GM18502 (cell line): ENCODE results near the gene ESRRA.
A peak's percentile ranks its signal among the peaks of the same experiment; 100 is the strongest.

Experiments
- ATAC-seq: cut with Tn5 transposase; IDR thresholded peaks from one replicate; pipeline ENCODE4 v1.9.1; 2021; ENCODE audit warnings: mild to moderate bottlenecking; ENCODE audit not compliant: unreplicated experiment, poor library complexity

Gene ESRRA

GRCh38 chr11:64291262-64291751 lies 14.0 kb upstream of the ESRRA start, which contains the start of gene KCNK4:
Gene KCNK4 (plus strand): TSS chr11:64291302. CDS start chr11:64293019, 1,717 bp downstream.
- no peak for ATAC-seq

GRCh38 chr11:64291752-64292459 lies 13.4 kb upstream of the ESRRA start:
- ATAC-seq, result no peak

DNA sequence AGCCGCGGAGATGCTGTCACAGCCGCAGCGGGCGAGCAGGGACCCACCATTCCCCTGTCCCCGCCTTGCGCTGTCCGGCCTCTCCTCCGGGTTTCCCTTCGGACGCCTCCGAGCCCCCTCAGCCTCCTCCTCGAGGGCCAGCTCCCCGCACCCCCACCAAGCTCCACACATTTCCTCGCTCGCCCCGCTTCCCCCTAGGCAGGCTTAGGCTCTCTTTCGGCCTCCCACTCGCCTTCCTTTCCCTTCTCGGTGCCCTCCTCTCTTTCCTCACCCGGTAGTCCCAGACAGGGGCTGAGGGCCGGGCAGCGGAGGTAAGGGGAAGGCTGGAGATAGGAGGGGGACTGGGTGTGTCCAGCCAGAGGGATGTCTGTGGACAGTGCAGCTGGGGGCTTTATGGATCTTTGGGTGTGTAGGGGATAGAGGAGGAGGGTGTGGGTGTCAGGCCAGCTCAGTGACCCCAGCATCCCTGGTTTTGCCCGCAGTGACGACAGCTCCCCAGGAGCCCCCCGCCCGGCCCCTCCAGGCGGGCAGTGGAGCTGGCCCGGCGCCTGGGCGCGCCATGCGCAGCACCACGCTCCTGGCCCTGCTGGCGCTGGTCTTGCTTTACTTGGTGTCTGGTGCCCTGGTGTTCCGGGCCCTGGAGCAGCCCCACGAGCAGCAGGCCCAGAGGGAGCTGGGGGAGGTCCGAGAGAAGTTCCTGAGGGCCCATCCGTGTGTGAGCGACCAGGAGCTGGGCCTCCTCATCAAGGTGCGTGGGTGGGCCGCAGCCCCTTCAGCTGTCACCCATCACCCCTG lies 12.7 kb upstream of the ESRRA start:
- no peak for ATAC-seq

GRCh38 chr11:64294774-64295173 lies 10.6 kb upstream of the ESRRA start:
- no peak for ATAC-seq

DNA sequence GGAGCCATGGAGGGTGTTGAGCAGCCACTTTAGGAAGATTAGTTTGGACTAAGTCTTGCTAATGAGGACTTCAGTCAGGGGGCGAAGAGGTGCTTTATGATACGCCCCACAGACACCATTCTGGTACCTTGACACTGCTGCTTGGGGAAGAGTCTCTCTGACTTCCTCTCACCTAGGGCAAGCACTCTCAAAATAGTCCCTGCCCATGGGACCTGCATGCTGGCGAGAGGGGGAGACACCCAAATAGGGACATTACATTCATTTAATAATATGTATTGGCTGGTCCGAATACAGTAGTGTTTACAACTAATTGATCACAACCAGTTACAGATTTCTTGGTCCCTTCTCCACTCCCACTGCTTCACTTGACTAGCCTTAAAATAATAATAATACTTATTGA lies 9.6 kb upstream of the ESRRA start:
- no peak for ATAC-seq

GRCh38 chr11:64296236-64296635 lies 9.1 kb upstream of the ESRRA start:
- no peak for ATAC-seq

DNA sequence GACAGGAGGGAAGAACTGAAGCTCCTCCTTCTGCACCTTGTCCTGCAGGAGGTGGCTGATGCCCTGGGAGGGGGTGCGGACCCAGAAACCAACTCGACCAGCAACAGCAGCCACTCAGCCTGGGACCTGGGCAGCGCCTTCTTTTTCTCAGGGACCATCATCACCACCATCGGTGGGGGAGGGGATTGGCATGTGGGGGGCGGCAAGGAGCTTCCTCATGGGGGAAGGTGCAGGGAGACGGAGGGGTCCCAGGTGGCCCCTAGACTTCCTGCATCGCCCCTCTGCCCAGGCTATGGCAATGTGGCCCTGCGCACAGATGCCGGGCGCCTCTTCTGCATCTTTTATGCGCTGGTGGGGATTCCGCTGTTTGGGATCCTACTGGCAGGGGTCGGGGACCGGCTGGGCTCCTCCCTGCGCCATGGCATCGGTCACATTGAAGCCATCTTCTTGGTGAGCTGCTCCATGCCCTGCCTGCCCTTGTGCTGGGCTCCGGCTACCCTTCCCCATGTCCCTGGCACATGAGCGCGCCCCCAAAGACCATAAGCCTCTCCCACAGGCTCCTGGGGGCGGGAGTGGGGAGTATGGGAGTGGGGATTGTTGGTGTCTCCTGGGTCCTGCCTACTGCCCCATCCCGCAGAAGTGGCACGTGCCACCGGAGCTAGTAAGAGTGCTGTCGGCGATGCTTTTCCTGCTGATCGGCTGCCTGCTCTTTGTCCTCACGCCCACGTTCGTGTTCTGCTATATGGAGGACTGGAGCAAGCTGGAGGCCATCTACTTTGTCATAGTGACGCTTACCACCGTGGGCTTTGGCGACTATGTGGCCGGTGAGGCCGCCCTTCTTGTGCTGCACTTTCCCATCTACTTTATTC lies 8.3 kb upstream of the ESRRA start:
- ATAC-seq, result no peak

DNA sequence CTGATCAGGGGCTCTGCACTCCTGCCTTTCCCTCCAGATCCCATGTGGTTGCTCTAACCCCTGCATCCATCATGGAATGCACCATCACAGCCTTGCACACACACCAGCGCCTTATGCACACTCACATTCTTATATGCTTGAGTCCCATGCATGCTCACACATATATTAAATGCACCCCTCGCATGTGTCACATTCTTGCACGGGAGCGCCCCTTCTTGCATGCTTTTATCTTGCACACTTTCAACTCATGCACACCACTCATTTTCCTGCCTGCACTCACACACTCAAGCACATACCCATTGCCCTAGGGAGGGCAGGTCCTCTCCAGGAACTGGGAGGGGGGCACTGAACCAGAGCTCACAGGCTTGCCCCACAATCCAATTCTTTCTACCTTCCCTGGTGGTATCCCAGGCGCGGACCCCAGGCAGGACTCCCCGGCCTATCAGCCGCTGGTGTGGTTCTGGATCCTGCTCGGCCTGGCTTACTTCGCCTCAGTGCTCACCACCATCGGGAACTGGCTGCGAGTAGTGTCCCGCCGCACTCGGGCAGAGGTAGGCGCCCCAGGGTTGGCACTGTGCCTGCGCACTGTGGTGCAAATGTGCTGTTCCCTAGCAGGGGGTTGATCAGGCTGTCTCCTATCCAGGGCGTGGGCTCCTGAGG lies 7.5 kb upstream of the ESRRA start:
- no peak for ATAC-seq

- no peak for ATAC-seq
These were observed 6.1 kb upstream of the ESRRA start for GRCh38 chr11:64298966-64299846.

DNA sequence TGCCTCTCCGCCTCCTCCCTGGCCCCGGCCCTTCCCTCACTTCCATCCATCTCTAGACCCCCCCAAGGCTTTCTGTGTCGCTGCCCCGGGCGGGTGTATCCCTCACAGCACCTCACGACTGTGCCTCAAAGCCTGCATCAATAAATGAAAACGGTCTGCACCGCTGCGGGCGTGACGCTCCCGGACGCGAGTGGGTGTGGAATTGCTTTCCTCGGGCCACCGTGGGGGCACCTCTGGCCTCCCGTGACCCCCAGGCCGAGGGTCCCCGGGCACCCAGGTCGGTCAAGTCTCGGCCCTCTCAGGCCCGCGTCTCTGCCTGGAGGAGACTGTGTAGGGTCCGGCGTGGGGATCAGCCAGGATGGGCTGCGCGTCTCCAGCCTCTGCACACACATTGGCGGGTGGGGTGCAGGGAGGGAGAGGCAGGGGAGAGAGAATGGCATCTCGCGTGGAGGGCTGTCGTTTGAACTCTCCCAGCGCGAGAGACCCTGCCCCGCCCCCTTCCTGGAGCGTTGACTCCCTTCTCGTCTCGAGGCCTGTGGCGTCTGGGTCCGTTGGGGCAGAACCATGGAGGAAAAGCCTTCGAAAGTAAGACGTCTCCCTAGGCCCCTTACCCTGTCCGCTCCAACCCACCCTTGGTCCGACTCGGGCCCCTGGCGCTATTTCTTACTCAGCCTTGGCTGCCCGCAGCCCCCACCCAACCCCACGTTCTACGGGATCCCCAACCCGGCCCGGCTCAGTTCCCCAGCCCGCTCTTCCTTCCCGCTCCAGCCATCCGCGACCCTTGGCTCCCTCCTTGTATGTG lies 5.3 kb upstream of the ESRRA start, which contains the start of gene CATSPERZ:
Gene CATSPERZ (plus strand): TSS at position 512 of the 802 bp plus-strand sequence. CDS start 53 bp downstream, at position 565.
- no peak for ATAC-seq

DNA sequence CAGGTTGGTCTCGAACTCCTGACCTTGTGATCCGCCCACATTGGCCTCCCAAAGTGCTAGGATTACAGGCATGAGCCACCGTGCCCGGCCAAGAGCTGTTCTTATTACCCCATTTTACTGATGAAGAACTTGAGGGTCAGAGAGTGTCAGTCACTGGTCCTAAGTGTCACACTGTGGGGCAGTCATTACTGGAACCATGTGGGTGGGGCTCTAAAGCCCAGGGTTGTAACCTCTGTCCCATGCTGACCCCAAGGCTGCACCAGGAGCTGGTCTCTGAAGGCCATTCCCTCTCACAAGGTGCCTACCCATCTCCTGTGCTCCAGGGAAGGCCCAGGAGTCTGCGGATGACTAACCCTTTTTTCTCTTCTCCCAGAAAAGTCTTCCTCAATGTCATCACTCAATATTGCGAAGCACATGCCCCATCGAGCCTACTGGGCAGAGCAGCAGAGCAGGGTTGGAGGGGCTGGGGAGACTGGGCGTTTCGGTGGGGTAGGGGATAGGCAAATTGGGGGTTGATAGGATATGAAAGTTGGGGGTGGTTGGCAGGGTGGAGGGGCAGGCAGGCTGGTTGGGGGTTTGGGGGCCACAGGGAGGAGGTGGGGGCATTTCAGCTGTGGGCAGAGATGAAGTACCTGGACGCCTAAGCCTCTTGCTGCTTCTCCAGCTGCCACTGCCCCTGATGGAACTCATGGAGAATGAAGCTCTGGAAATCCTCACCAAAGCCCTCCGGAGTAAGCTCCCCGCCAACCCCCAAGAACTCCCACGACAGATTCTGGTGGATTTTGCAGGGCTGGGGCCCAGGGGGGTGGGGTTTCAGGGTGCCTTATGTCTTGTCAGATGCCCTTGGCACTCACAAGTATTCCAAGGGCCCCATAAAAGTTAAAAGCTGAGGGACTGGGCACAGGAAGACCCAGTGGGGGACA lies 2.0 kb upstream of the ESRRA start:
- ATAC-seq, result no peak

DNA sequence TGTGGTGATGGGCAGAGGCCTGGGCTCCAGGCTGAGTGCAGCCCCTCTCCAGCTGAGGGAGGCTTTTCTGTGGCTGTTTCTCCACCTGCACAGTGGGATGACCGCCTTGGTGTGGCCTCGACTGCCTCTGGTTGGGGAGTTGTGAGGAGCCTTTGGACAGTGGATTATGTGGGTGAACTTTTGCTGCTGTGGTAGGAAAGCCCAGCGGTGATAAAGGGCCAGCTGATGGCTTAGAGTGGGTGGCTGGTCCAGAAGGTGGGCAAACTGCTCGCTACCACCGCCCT lies 1.4 kb upstream of the ESRRA start:
- no peak for ATAC-seq

- ATAC-seq, result peak; percentile 28
These were observed 830 bp upstream of the ESRRA start for GRCh38 chr11:64304316-64305072.

DNA sequence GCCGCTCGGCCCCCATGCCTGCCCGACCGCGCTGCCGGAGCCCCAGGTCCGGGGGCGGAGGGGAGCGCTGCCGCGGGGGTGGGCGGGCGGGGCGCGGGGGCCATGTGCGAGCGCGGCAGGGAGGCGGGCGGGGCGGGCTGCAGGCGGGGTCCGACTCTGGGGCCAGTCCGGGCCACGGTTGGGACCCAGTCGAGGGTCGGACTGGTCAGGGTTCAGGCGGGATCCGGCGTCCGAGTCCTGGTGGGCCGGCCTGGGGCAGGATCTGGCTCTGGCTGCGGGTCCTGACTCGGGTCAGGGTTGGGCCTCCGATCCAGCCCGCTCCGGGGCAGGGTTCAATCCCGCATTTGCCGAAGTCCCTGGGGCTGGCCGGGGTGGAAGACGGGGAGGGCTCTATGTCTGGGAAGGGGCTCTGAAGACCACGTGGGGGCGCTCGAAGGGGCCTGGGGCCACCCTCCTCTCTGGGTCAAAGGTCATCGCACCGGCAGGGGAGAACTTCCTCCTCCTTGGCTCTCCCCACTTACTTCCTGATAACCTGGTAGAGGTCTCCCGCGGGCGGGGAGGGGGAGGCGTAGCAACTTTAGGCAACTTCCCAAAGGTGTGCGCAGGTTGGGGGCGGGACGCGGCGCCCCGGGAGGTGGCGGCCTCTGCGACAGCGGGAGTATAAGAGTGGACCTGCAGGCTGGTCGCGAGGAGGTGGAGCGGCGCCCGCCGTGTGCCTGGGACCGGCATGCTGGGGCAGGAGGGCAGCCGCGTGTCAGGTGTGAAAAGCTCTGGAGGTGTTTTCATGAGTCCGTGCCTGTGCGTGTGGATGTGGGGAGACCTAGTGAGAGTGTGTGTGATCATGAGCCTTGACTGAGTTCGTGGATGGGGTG lies 603 bp downstream of the ESRRA start:
- ATAC-seq, result peak; percentile 24

DNA sequence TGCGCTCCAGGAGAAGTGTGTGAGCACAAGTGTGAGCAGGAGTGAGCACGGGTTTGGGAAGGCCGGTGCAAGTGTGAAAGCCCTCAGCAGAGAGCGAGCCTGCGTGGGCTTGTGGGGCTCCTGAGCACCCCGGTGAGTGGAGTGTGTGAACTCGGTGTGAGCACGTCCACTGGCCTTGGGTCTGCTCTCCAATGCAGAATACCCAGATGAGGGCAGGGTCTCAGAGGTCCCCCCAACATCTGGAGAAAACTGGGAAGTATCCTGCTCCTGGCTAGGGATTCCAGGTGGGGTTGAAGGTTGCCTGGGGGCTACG lies 1.2 kb downstream of the ESRRA start:
- ATAC-seq, result no peak
